Forelimb muscle (tissue), 1 donor: Measurements from ENCODE around the gene IL9. TPM values are rescaled to one million over a fixed set of nuclear protein-coding genes. Genes with fewer than 3 reads are reported as not detected.
A peak's percentile ranks its signal among the peaks of the same experiment; 100 is the strongest.

Source experiments
- DNase-seq: peaks from one replicate; pipeline ENCODE4 v3.0.0-alpha.2; 2013; ENCODE audit warnings: low read depth
- polyA plus RNA-seq: library from polyadenylated mRNA; unstranded; fragments of 120-200 nt; gene quantifications from one replicate; pipeline ENCODE4 v1.2.1, GENCODE V29; 2013; ENCODE audit not compliant: insufficient read length

IL9 gene
- polyA plus RNA-seq: not detected

GRCh38 chr5:135895474-135896006 lies at the start of gene IL9:
Gene IL9, minus strand, starts transcription at chr5:135895841. Its CDS starts 25 bp downstream, at chr5:135895816.
- no peak for DNase-seq

- peak; percentile 78 for DNase-seq
Observed at GRCh38 chr5:135944967-135945560, 49.4 kb upstream of the IL9 start.

- no peak for DNase-seq
Observed at GRCh38 chr5:135944564-135944963, 48.9 kb upstream of the IL9 start.

- no peak for DNase-seq
Observed at GRCh38 chr5:135942202-135942771, 46.6 kb upstream of the IL9 start.

- no peak for DNase-seq
Observed at GRCh38 chr5:135941711-135942110, 46.1 kb upstream of the IL9 start.

- DNase-seq: no peak
Observed at GRCh38 chr5:135937245-135937911, 41.7 kb upstream of the IL9 start.

GRCh38 chr5:135934939-135935338 lies 39.3 kb upstream of the IL9 start:
- DNase-seq: no peak

GRCh38 chr5:135930949-135931295 lies 35.3 kb upstream of the IL9 start:
- DNase-seq: no peak

- DNase-seq: no peak
Observed at GRCh38 chr5:135930029-135930948, 34.6 kb upstream of the IL9 start.

GRCh38 chr5:135921388-135921787 lies 25.7 kb upstream of the IL9 start:
- DNase-seq: no peak

- no peak for DNase-seq
Observed at GRCh38 chr5:135920199-135920598, 24.6 kb upstream of the IL9 start.

GRCh38 chr5:135916638-135917263 lies 21.1 kb upstream of the IL9 start:
- no peak for DNase-seq

GRCh38 chr5:135915466-135916001 lies 19.9 kb upstream of the IL9 start:
- DNase-seq: no peak

GRCh38 chr5:135913713-135914626 lies 18.3 kb upstream of the IL9 start:
- DNase-seq: no peak

- no peak for DNase-seq
Observed at GRCh38 chr5:135905144-135905543, 9.5 kb upstream of the IL9 start.

- DNase-seq: no peak
Observed at GRCh38 chr5:135901633-135902032, 6.0 kb upstream of the IL9 start.

- DNase-seq: no peak
Observed at GRCh38 chr5:135900276-135900675, 4.6 kb upstream of the IL9 start.

GRCh38 chr5:135898651-135899050 lies 3.0 kb upstream of the IL9 start:
- DNase-seq: no peak

- DNase-seq: no peak
Observed at GRCh38 chr5:135894789-135895188, 852 bp downstream of the IL9 start.

GRCh38 chr5:135894276-135894675 lies 1.4 kb downstream of the IL9 start:
- DNase-seq: no peak
